SK-N-SH (cell line): ENCODE results near the gene CEACAM1.

Experiments used
- CTCF ChIP-seq: fragments of 200-600 bp; sonication (generic); IDR thresholded peaks from 2 replicates; pipeline ENCODE4 v1.6.1; 2017; ENCODE audit warnings: antibody characterized with exemption, mild to moderate bottlenecking, moderate library complexity
- EP300 ChIP-seq, 2 experiments: IDR thresholded peaks; 2 replicates each; pipeline versions ENCODE4 v1.4.0 to v1.6.1; 2012; ENCODE audit warnings: borderline replicate concordance in 1 of 2, low read depth in 1 of 2, low read length in 1 of 2
- FOXM1 ChIP-seq: IDR thresholded peaks from 2 replicates; pipeline ENCODE4 v1.4.0; 2012; ENCODE audit warnings: low read depth, mild to moderate bottlenecking
- MEF2A ChIP-seq: IDR thresholded peaks from 2 replicates; pipeline ENCODE4 v1.4.0; 2012; ENCODE audit warnings: low read depth, borderline replicate concordance
- SIN3A ChIP-seq: IDR thresholded peaks from 2 replicates; pipeline ENCODE4 v1.6.1; 2012; ENCODE audit warnings: low read depth, mild to moderate bottlenecking, low read length, moderate library complexity, borderline replicate concordance
- SMC3 ChIP-seq: IDR thresholded peaks from 2 replicates; pipeline ENCODE4 v1.6.1; 2012; ENCODE audit warnings: low read depth, low read length, improper control_type of control experiment
- TAF1 ChIP-seq: IDR thresholded peaks from 2 replicates; pipeline ENCODE4 v1.6.1; 2012; ENCODE audit warnings: low read depth, mild to moderate bottlenecking, low read length, moderate library complexity, borderline replicate concordance
- TCF12 ChIP-seq: IDR thresholded peaks from 2 replicates; pipeline ENCODE4 v1.4.0; 2012
- ZBTB33 ChIP-seq: IDR thresholded peaks from 2 replicates; pipeline ENCODE4 v1.4.0; 2012; ENCODE audit warnings: low read depth, borderline replicate concordance
- TF ChIP-seq, protein P1 (sequence below): IDR thresholded peaks from 2 replicates; pipeline ENCODE4 v1.4.0; 2012; ENCODE audit warnings: low read depth

DNA sequence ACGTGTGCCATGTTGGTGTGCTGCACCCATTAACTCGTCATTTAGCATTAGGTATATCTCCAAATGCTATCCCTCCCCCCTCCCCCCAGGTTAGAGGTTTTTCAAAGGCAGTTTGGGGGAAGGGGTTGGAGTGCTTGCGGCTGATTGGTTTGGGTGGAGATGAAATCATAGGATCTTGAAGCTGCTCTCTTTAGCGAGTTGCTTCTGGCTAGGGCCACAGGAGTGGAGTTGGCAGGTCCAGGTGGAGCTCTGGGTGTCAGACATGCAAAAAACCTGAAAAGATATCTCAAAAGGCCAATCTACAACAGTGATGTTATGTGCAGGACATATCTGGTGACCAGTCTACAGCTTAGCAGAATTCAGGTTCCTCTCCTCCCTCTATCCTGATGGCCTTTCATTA, 52.9 kb downstream of the CEACAM1 start:
- TF ChIP-seq CTCF = no peak
- TF ChIP-seq FOXM1 = no peak
- no peak for TF ChIP-seq TCF12
- TF ChIP-seq ZBTB33 = no peak
- no peak for TF ChIP-seq SIN3A
- no peak for TF ChIP-seq MEF2A
- no peak for TF ChIP-seq EP300 (IDR thresholded peaks at IDR 0.05; ENCODE audit: borderline replicate concordance in 1 of 2, low read depth in 1 of 2, low read length in 1 of 2)
- no peak for TF ChIP-seq TAF1
- TF ChIP-seq, protein P1, sequence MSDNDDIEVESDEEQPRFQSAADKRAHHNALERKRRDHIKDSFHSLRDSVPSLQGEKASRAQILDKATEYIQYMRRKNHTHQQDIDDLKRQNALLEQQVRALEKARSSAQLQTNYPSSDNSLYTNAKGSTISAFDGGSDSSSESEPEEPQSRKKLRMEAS = no peak
- TF ChIP-seq SMC3 = no peak
